GM23338 (cell line): ENCODE measurements around the gene TSPAN7. TPM values are rescaled to one million over a fixed set of nuclear protein-coding genes. Genes with fewer than 3 reads are reported as not detected.

Experiments used
- EZH2 ChIP-seq: fragments of 200-600 bp; sonication (generic); IDR thresholded peaks from one replicate; pipeline ENCODE4 v1.8.0; 2017; ENCODE audit warnings: antibody characterized with exemption, mild to moderate bottlenecking, low read depth; ENCODE audit not compliant: unreplicated experiment
- EZH2phosphoT487 ChIP-seq: fragments of 200-600 bp; sonication (generic); IDR thresholded peaks from one replicate; pipeline ENCODE4 v1.8.1; 2018; ENCODE audit warnings: antibody characterized with exemption; ENCODE audit not compliant: unreplicated experiment
- JUNB ChIP-seq: IDR thresholded peaks from one replicate; pipeline ENCODE4 v1.6.1; 2016; ENCODE audit warnings: antibody characterized with exemption; ENCODE audit not compliant: unreplicated experiment
- REST ChIP-seq: IDR thresholded peaks from one replicate; pipeline ENCODE4 v1.6.1; 2018; ENCODE audit warnings: antibody characterized with exemption; ENCODE audit not compliant: unreplicated experiment
- STAT1 ChIP-seq: IDR thresholded peaks from one replicate; pipeline ENCODE4 v1.6.1; 2016; ENCODE audit warnings: antibody characterized with exemption; ENCODE audit not compliant: unreplicated experiment
- ZNF114 ChIP-seq: fragments of 250-450 bp; sonication (Bioruptor Pico); IDR thresholded peaks from 2 replicates; pipeline ENCODE4 v1.5.0; 2020; ENCODE audit warnings: mild to moderate bottlenecking, moderate library complexity
- ZNF331 ChIP-seq: fragments of 250-450 bp; sonication (Bioruptor Pico); IDR thresholded peaks from 2 replicates; pipeline ENCODE4 v1.5.0; 2020; ENCODE audit warnings: low read depth, mild to moderate bottlenecking, moderate library complexity
- ZNF462 ChIP-seq: fragments of 250-450 bp; sonication (Bioruptor Pico); IDR thresholded peaks from 2 replicates; pipeline ENCODE4 v1.5.0; 2020; ENCODE audit warnings: mild to moderate bottlenecking, moderate library complexity
- polyA plus RNA-seq: library from polyadenylated mRNA; unstranded; fragments of >200 nt; fragmentation: Nextera tagmentation; extraction: Ambion mirVana; gene quantifications from 2 replicates; pipeline ENCODE4 v1.2.1, GENCODE V29; 2016
- total RNA-seq: library from RNA; depleted of rRNA; stranded (reverse); fragments of >200 nt; shearing (Covaris generic); gene quantifications from 2 replicates; pipeline ENCODE4 v1.2.3, GENCODE V29; 2014

TSPAN7 gene
- total and polyA plus RNA-seq, 2 experiments from 2014 or later = 7.2 to 11.5 TPM

GRCh38 chrX:38594434-38594833 lies 33.1 kb downstream of the TSPAN7 start (continued):
- TF ChIP-seq ZNF462 (CRISPR knock-in tag) (no peak), EZH2phosphoT487 (no peak), ZNF114 (CRISPR knock-in tag) (no peak), EZH2 (no peak), ZNF331 (CRISPR knock-in tag) (no peak), REST (no peak), JUNB (no peak), STAT1 (no peak)
